GM12878 (cell line): ENCODE data around the gene TOP1. TPM values are rescaled to one million over a fixed set of nuclear protein-coding genes. Genes with fewer than 3 reads are reported as not detected.
A peak's percentile ranks its signal among the peaks of the same experiment; 100 is the strongest.

Experiments
- CBX5 ChIP-seq: sonication (generic); IDR thresholded peaks from 2 replicates; pipeline ENCODE4 v1.6.1; 2016; ENCODE audit warnings: low read depth, moderate library complexity, mild to moderate bottlenecking, inconsistent platforms
- EGR1 ChIP-seq, 2 experiments: IDR thresholded peaks; 1 replicate in 1 of 2; 2 replicates in 1 of 2; pipeline ENCODE4 v1.6.1; 2011 to 2012; ENCODE audit warnings: low read depth in 2 of 2, low read length in 2 of 2, borderline replicate concordance in 1 of 2, mild to moderate bottlenecking in 1 of 2, moderate library complexity in 1 of 2
- EZH2 ChIP-seq: IDR thresholded peaks from 2 replicates; pipeline ENCODE4 v1.6.1; 2012; ENCODE audit warnings: low read depth, mild to moderate bottlenecking, control low read depth, inconsistent platforms, low read length, borderline replicate concordance; ENCODE audit not compliant: control insufficient read depth
- GABPA ChIP-seq: IDR thresholded peaks from 2 replicates; pipeline ENCODE4 v1.6.1; 2014; ENCODE audit warnings: antibody characterized with exemption, low read depth, mild to moderate bottlenecking, inconsistent platforms
- HDGF ChIP-seq: fragments of 450-650 bp; IDR thresholded peaks from 2 replicates; pipeline ENCODE4 v1.6.1; 2016; ENCODE audit warnings: antibody characterized with exemption
- IKZF1 ChIP-seq: fragments of 450-650 bp; conservative IDR thresholded peaks from 2 replicates; pipeline ENCODE4 v1.6.1; 2017; ENCODE audit warnings: antibody characterized with exemption, mild to moderate bottlenecking
- JUNB ChIP-seq: IDR thresholded peaks from 2 replicates; pipeline ENCODE4 v1.6.1; 2016; ENCODE audit warnings: antibody characterized with exemption, mild to moderate bottlenecking
- NFYB ChIP-seq: IDR thresholded peaks from 2 replicates; pipeline ENCODE4 v1.6.1; 2011; ENCODE audit warnings: low read depth, mild to moderate bottlenecking, low read length, improper control_type of control experiment, moderate library complexity; ENCODE audit not compliant: insufficient read depth
- NKRF ChIP-seq: fragments of 450-650 bp; conservative IDR thresholded peaks from 2 replicates; pipeline ENCODE4 v1.6.1; 2017; ENCODE audit warnings: mild to moderate bottlenecking, moderate library complexity
- RAD21 ChIP-seq: IDR thresholded peaks from 2 replicates; pipeline ENCODE4 v1.6.1; 2011; ENCODE audit warnings: mild to moderate bottlenecking, low read depth, low read length, moderate library complexity; ENCODE audit not compliant: insufficient read depth
- RFX5 ChIP-seq: IDR thresholded peaks from 2 replicates; pipeline ENCODE4 v1.6.1; 2011; ENCODE audit warnings: low read depth, low read length, improper control_type of control experiment
- STAT3 ChIP-seq: IDR thresholded peaks from 2 replicates; pipeline ENCODE4 v1.6.1; 2011; ENCODE audit warnings: low read depth, low read length, improper control_type of control experiment
- SUPT20H ChIP-seq: IDR thresholded peaks from 2 replicates; pipeline ENCODE4 v1.6.1; 2011; ENCODE audit warnings: low read depth, mild to moderate bottlenecking, low read length, moderate library complexity, borderline replicate concordance; ENCODE audit not compliant: control insufficient read depth
- USF1 ChIP-seq: IDR thresholded peaks from 2 replicates; pipeline ENCODE4 v1.6.1; 2011; ENCODE audit warnings: borderline replicate concordance, low read depth, mild to moderate bottlenecking, moderate library complexity, mixed read lengths, low read length; ENCODE audit not compliant: insufficient read depth; ENCODE audit errors: extremely low read length
- ZBED1 ChIP-seq: IDR thresholded peaks from 2 replicates; pipeline ENCODE4 v1.6.1; 2016; ENCODE audit warnings: borderline replicate concordance
- ZBTB33 ChIP-seq: fragments of 450-650 bp; IDR thresholded peaks from 2 replicates; pipeline ENCODE4 v1.6.1; 2017; ENCODE audit warnings: mild to moderate bottlenecking
- ZBTB4 ChIP-seq: fragments of 450-650 bp; formaldehyde crosslinking; IDR thresholded peaks from 2 replicates; pipeline ENCODE4 v1.4.0; 2022; ENCODE audit warnings: mild to moderate bottlenecking, moderate library complexity
- ZZZ3 ChIP-seq: IDR thresholded peaks from 2 replicates; pipeline ENCODE4 v1.6.1; 2011; ENCODE audit warnings: low read depth; ENCODE audit not compliant: control insufficient read depth, insufficient read length
- polyA plus RNA-seq, 11 experiments: library from polyadenylated mRNA; depleted of rRNA in 4 of 11; unstranded in 6 of 11; stranded (reverse) in 5 of 11; fragments of >200 nt; fragmentation: Nextera tagmentation in 4 of 11; fragmentation: Illumina TruSeq in 1 of 11; extraction: Ambion mirVana in 4 of 11; extraction: Trizol in 1 of 11; gene quantifications; 1 replicate in 1 of 11; 2 replicates in 10 of 11; pipeline versions ENCODE4 v1.2.1 to v1.2.3, GENCODE V29; 2011 to 2016; ENCODE audit warnings: inconsistent platforms in 2 of 11, missing spikeins in 2 of 11, low read depth in 1 of 11
- total RNA-seq, 4 experiments: library from RNA; depleted of rRNA in 3 of 4; stranded (reverse); fragments of >200 nt in 3 of 4; fragmentation: Illumina TruSeq in 1 of 4; extraction: Trizol in 1 of 4; gene quantifications; 2 replicates each; pipeline versions ENCODE4 v1.2.1 to v1.2.3, GENCODE V29; 2013 to 2021

TOP1 gene
- total and polyA plus RNA-seq, 10 of the 15 experiments (the other 5 are each of a cell fraction or from before 2014, with no cell fraction given), result 21.5 to 128 (median 47.3) TPM

GRCh38 chr20:40980106-40980827 lies 48.4 kb upstream of the TOP1 start (continued):
- TF ChIP-seq USF1 (peak; percentile 27), CBX5 (no peak), EZH2 (no peak), ZBTB4 (CRISPR knock-in tag) (no peak), RFX5 (no peak), NFYB (no peak), JUNB (peak; percentile 90), ZBED1 (no peak), SUPT20H (no peak), RAD21 (0 out of 2 replicates have a peak, but pooled peaks have one; percentile 23), ZBTB33 (no peak), IKZF1 (peak; percentile 77), ZZZ3 (no peak), EGR1 (IDR thresholded peaks at IDR 0.05; ENCODE audit: borderline replicate concordance in 1 of 2, low read depth in 2 of 2, low read length in 2 of 2) (no peak), STAT3 (no peak), NKRF (no peak), GABPA (no peak), HDGF (0 out of 2 replicates have a peak, but pooled peaks have one; percentile 26)
